Hepatic stellate cell (primary cell): Measurements from ENCODE around the gene PPP2R3A.
A peak's percentile ranks its signal among the peaks of the same experiment; 100 is the strongest.

ENCODE experiments used
- DNase-seq: peaks from one replicate; pipeline ENCODE4 v3.0.0; 2011; ENCODE audit warnings: low spot score

PPP2R3A gene

GRCh38 chr3:136196401-136197158, 231.1 kb downstream of the PPP2R3A start:
- DNase-seq, result peak; percentile 99

GRCh38 chr3:136197159-136197793, 231.7 kb downstream of the PPP2R3A start:
- DNase-seq, result no peak
